GM12873 (cell line): ENCODE measurements around the gene FBXO48.

Experiments
- CTCF ChIP-seq: IDR thresholded peaks from 2 replicates; pipeline ENCODE4 v1.5.1; 2012; ENCODE audit warnings: low read depth, mild to moderate bottlenecking, moderate library complexity, low read length, control low read depth; ENCODE audit not compliant: insufficient read depth; ENCODE audit errors: missing control alignments

Gene FBXO48

GRCh38 chr2:68467077-68467960 lies at the start of gene FBXO48, which contains the start of gene APLF:
Gene FBXO48, minus strand, starts transcription at chr2:68467294. Its CDS starts 2,149 bp downstream, at chr2:68465145.
Gene APLF, plus strand, starts transcription at chr2:68467585. Its CDS starts 147 bp downstream, at chr2:68467732.
- TF ChIP-seq CTCF, result no peak

- no peak for TF ChIP-seq CTCF
These were observed 49.2 kb upstream of the FBXO48 start for GRCh38 chr2:68516051-68516955.

- no peak for TF ChIP-seq CTCF
These were observed 47.3 kb upstream of the FBXO48 start for GRCh38 chr2:68514316-68514929.

- no peak for TF ChIP-seq CTCF
These were observed 45.9 kb upstream of the FBXO48 start for GRCh38 chr2:68512966-68513365.

GRCh38 chr2:68512326-68512725 lies 45.2 kb upstream of the FBXO48 start:
- no peak for TF ChIP-seq CTCF

GRCh38 chr2:68506170-68506569 lies 39.1 kb upstream of the FBXO48 start:
- no peak for TF ChIP-seq CTCF
